Measurements from ENCODE around the gene C1QTNF8.

GRCh38 chr16:1070864-1071408 is 25.1 kb downstream of the C1QTNF8 start:
- TF ChIP-seq EZH2 (IDR thresholded peaks at IDR 0.05; ENCODE audit: borderline replicate concordance, low read length): no peak
- no peak for TF ChIP-seq CTCF (IDR thresholded peaks at IDR 0.05; ENCODE audit: low read length)

All from OCI-LY1 (cell line).